Immature natural killer cell (primary cell): ENCODE results near the gene HEYL. TPM values are rescaled to one million over a fixed set of nuclear protein-coding genes. Genes with fewer than 3 reads are reported as not detected.

Source experiments
- DNase-seq, 3 donors: peaks; one replicate each; pipeline ENCODE4 v3.0.0; 2022; ENCODE audit warnings: mixed read lengths in 1 of 3
- H3K27ac Mint-ChIP-seq, 6 donors: one replicate each; pipeline ENCODE4 v1.8.0; 2020; ENCODE audit warnings: mixed read lengths in 6 of 6, mild to moderate bottlenecking in 5 of 6, inconsistent platforms in 4 of 6, moderate library complexity in 3 of 6
- H3K27me3 Mint-ChIP-seq, 3 donors: one replicate each; pipeline ENCODE4 v1.8.0; 2020 to 2021; ENCODE audit warnings: low read depth in 3 of 3, mild to moderate bottlenecking in 3 of 3, mixed read lengths in 3 of 3, moderate library complexity in 3 of 3, inconsistent platforms in 1 of 3
- H3K36me3 Mint-ChIP-seq, 3 donors: one replicate each; pipeline ENCODE4 v1.8.0; 2020; ENCODE audit warnings: mixed read lengths in 3 of 3, inconsistent platforms in 2 of 3, mild to moderate bottlenecking in 2 of 3
- H3K4me1 Mint-ChIP-seq, 2 donors: one replicate each; pipeline ENCODE4 v1.8.0; 2020; ENCODE audit warnings: inconsistent platforms in 2 of 2, mild to moderate bottlenecking in 2 of 2, mixed read lengths in 2 of 2, moderate library complexity in 1 of 2
- H3K4me3 Mint-ChIP-seq, 5 donors: one replicate each; pipeline ENCODE4 v1.8.0; 2020; ENCODE audit warnings: mild to moderate bottlenecking in 5 of 5, mixed read lengths in 5 of 5, inconsistent platforms in 3 of 5, moderate library complexity in 3 of 5
- H3K9me3 Mint-ChIP-seq, 6 donors: one replicate each; pipeline ENCODE4 v1.8.0; 2020; ENCODE audit warnings: mild to moderate bottlenecking in 6 of 6, mixed read lengths in 6 of 6, inconsistent platforms in 4 of 6, moderate library complexity in 3 of 6
- polyA plus RNA-seq, 3 donors: library from polyadenylated mRNA; unstranded; fragments of 300-500 nt; fragmentation: Illumina TruSeq; gene quantifications; one replicate each; pipeline ENCODE4 v1.2.3, GENCODE V29; 2021

Gene HEYL
- polyA plus RNA-seq, 3 donors from 2014 or later = not detected

DNA sequence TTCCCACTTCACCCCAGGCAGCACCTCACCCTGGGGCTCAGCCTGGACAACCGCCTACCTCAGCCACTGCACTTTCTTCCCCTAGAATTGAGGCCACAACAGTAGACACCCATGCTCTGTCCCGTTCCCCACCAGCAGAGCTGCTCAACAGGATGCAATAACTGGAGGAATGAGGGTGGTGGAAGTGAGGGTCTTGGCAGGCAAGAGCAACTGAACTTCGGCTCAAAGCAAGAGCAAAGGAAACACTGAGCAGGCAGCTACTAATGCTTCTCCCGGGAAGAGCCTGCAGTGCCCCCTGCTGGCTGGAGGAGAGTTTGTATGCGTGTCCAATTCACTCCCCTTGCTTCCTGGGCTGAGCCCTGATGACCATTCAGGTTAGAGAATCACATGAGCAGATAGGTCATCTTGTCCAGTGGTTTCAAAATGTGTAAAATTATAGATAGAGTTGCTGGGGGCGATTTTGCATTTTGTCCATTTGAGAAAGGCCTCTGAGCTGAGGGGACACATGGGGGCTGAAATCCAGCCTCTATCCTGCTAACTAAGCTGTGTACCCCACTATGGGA is 18.6 kb upstream of the HEYL start:
- Mint-ChIP-seq H3K4me1 (peaks cover 3 to 5% of the 10 kb centered on the region in 2 donors), H3K36me3 (no peaks in the 10 kb centered on the region), H3K27me3 (peaks cover 0 to 4% (median 2%) of the 10 kb centered on the region in 3 donors), H3K4me3 (no peak overlapping the region), H3K9me3 (no peaks in the 10 kb centered on the region), H3K27ac (peak overlapping the region in 1 of 6 donors; percentile 23)
- peak; percentile 40 to 49 (median 46) for DNase-seq

DNA sequence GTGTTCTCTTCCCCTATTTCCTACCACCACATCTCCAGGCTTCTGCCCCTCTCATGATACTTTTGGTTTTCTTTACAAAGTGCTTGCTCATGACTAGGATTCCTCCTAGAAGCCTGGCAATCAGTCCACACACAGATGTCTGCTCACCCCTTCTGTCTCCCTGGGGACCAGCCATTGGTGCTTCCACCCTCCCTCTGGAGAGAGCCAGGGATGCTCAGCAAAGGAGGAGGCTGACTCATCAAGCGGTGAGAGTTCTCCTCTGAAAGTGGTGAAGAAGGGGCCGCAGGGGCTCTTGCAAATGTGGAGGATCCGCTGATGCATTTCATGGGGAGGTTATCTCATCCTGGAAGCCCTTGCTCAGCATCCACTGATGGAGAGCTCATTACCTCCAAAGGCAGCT is 18.0 kb upstream of the HEYL start:
- no peak overlapping the region for H3K4me3 Mint-ChIP-seq
- peaks cover 3 to 5% of the 10 kb centered on the region in 2 donors for H3K4me1 Mint-ChIP-seq
- H3K9me3 Mint-ChIP-seq = no peaks in the 10 kb centered on the region
- H3K27ac Mint-ChIP-seq = no peak overlapping the region
- peaks cover 2 to 4% (median 2%) of the 10 kb centered on the region in 3 donors for H3K27me3 Mint-ChIP-seq
- no peak for DNase-seq
- no peaks in the 10 kb centered on the region for H3K36me3 Mint-ChIP-seq

DNA sequence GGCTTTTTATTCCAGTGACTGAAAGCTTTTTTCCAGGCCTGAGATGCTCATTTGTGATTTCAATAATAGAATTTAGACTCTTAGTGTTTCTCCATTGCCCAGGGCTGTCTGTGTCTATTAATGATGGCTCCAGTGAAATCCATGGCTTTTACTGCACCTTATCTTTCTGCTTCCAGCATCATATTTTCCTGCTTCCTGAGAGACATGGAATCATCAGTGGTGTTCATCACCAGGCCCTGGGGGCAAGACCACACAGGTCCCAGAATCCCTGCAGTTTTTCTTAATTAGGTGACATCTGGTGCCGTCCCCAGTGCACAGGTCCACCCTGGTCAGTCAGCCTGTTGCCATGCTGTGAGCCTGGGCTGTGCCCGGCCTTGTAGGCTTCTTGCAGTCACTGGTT is 16.9 kb upstream of the HEYL start:
- Mint-ChIP-seq H3K27ac (no peak overlapping the region), H3K36me3 (no peaks in the 10 kb centered on the region), H3K4me1 (peaks cover 3 to 5% of the 10 kb centered on the region in 2 donors)

DNA sequence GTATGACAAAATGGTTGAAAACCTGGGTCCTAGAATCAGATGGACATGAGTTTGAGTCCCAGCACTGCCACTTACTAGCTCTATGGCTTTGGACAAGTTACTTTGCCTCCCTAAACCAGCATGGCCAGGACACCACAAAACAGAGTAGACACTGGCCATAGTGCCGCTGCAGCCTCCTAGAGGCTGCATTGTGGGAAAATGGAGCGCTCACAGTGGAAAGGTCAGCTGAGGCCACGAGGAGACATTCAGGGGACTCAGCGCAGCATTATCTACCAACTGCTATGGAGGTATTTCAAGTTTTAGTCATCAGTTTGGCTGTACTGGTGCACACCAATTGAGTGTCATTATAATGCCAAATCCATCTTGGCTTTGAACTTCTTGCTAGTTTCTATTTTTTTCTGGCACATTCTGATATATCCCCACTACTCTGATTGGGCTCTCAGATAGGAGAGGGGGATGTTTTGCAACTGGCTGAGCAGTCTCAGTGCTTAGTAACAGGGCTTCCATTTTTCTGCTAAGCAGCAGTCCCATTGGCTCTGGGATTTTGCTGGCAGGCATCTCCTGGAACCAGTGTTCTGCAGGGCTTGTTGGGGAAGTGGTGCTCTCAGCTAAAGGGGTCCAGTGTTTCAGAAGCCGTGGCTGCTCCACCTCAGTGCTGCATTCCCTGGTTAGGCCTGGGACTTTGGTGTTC is 16.3 kb upstream of the HEYL start:
- DNase-seq = no peak
- H3K4me3 Mint-ChIP-seq = no peak overlapping the region
- no peaks in the 10 kb centered on the region for H3K9me3 Mint-ChIP-seq
- H3K27me3 Mint-ChIP-seq = peaks cover 2 to 4% (median 2%) of the 10 kb centered on the region in 3 donors
- no peak overlapping the region for H3K27ac Mint-ChIP-seq
- peaks cover 3 to 5% of the 10 kb centered on the region in 2 donors for H3K4me1 Mint-ChIP-seq
- no peaks in the 10 kb centered on the region for H3K36me3 Mint-ChIP-seq

More for the DNA sequence above, 16.9 kb upstream of the HEYL start:
- Mint-ChIP-seq H3K4me3 (no peak overlapping the region), H3K27me3 (peaks cover 2 to 4% (median 2%) of the 10 kb centered on the region in 3 donors), H3K9me3 (no peaks in the 10 kb centered on the region)
- no peak for DNase-seq

GRCh38 chr1:39654291-39654690 is 14.8 kb upstream of the HEYL start:
- H3K4me1 Mint-ChIP-seq = peaks cover 3 to 5% of the 10 kb centered on the region in 2 donors
- peaks cover 0 to 4% (median 2%) of the 10 kb centered on the region in 3 donors for H3K27me3 Mint-ChIP-seq
- no peaks in the 10 kb centered on the region for H3K36me3 Mint-ChIP-seq
- H3K4me3 Mint-ChIP-seq = no peak overlapping the region
- H3K27ac Mint-ChIP-seq = no peak overlapping the region
- H3K9me3 Mint-ChIP-seq = no peaks in the 10 kb centered on the region
- no peak for DNase-seq

- no peaks in the 10 kb centered on the region for H3K9me3 Mint-ChIP-seq
- peak overlapping the region in 1 of 6 donors; percentile 13 for H3K27ac Mint-ChIP-seq
- peaks cover 0 to 4% (median 2%) of the 10 kb centered on the region in 3 donors for H3K27me3 Mint-ChIP-seq
- H3K36me3 Mint-ChIP-seq = no peaks in the 10 kb centered on the region
- peak; percentile 43 to 55 (median 43) for DNase-seq
- H3K4me1 Mint-ChIP-seq = peaks cover 3 to 5% of the 10 kb centered on the region in 2 donors
- H3K4me3 Mint-ChIP-seq = no peak overlapping the region
Measured at GRCh38 chr1:39653546-39654031, 14.1 kb upstream of the HEYL start.

DNA sequence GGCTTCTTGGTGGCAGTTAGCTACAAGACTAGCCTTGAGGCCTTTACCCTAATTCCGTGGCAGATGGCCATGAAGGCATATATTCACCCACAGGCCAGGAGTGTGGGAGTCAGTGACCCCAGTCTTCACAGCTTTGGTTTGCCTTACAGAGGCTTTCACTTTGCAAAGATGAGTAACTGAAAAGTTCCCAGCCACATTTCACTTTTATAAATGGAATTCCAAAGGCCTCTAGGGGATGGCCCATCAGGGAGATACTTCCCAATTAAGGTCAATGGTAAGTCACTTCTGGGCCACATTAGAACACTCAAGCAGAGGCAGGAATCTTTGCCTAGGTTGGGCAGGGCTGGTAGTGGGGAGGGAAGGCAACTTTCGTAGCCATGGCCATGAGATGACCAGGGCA is 13.1 kb upstream of the HEYL start:
- no peak overlapping the region for H3K4me3 Mint-ChIP-seq
- DNase-seq = no peak
- no peaks in the 10 kb centered on the region for H3K36me3 Mint-ChIP-seq
- H3K27me3 Mint-ChIP-seq = peaks cover 0 to 4% (median 2%) of the 10 kb centered on the region in 3 donors
- no peaks in the 10 kb centered on the region for H3K9me3 Mint-ChIP-seq
- no peak overlapping the region for H3K27ac Mint-ChIP-seq
- H3K4me1 Mint-ChIP-seq = no peaks in the 10 kb centered on the region

GRCh38 chr1:39652105-39652504 is 12.7 kb upstream of the HEYL start:
- Mint-ChIP-seq H3K4me1 (no peaks in the 10 kb centered on the region), H3K9me3 (no peaks in the 10 kb centered on the region)
- no peak for DNase-seq

GRCh38 chr1:39650431-39650830 is 11.0 kb upstream of the HEYL start:
- H3K4me3 Mint-ChIP-seq = no peak overlapping the region
- H3K36me3 Mint-ChIP-seq = no peaks in the 10 kb centered on the region
- H3K4me1 Mint-ChIP-seq = no peaks in the 10 kb centered on the region
- no peaks in the 10 kb centered on the region for H3K9me3 Mint-ChIP-seq
- no peak overlapping the region for H3K27ac Mint-ChIP-seq
- H3K27me3 Mint-ChIP-seq = peaks cover 2 to 6% (median 2%) of the 10 kb centered on the region in 3 donors
- no peak for DNase-seq

More at GRCh38 chr1:39652105-39652504, 12.7 kb upstream of the HEYL start:
- Mint-ChIP-seq H3K4me3 (no peak overlapping the region), H3K27ac (no peak overlapping the region), H3K36me3 (no peaks in the 10 kb centered on the region), H3K27me3 (peaks cover 0 to 5% (median 2%) of the 10 kb centered on the region in 3 donors)

GRCh38 chr1:39649636-39650185 is 10.3 kb upstream of the HEYL start:
- DNase-seq = no peak
- Mint-ChIP-seq H3K9me3 (no peaks in the 10 kb centered on the region), H3K36me3 (no peaks in the 10 kb centered on the region), H3K4me3 (no peak overlapping the region), H3K4me1 (no peaks in the 10 kb centered on the region), H3K27ac (no peak overlapping the region), H3K27me3 (peaks cover 2 to 6% (median 4%) of the 10 kb centered on the region in 3 donors)

DNA sequence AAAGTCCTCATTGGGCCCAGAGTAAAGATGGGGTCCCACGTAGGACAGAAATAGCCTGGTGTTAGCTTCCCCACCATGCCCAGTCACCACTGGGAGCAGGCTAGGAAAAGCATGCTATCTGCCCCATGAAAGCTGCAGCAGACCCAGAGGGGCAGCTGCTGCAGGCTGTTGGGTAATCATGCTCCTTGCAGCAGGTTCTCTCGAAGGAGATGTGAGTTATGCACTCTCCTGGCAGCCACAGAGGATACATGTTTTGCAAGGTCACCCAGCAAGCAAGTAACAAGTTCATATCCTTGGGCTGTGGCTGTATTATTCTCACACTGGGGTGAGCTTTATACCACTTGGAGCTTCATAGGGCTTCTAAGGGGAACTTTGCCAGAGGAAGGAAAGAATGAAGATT is 9.1 kb upstream of the HEYL start:
- Mint-ChIP-seq H3K27me3 (peaks cover 2 to 8% (median 4%) of the 10 kb centered on the region in 3 donors), H3K9me3 (no peaks in the 10 kb centered on the region), H3K4me3 (no peak overlapping the region), H3K4me1 (no peaks in the 10 kb centered on the region), H3K27ac (no peak overlapping the region), H3K36me3 (no peaks in the 10 kb centered on the region)
- DNase-seq = no peak

- no peak overlapping the region for H3K27ac Mint-ChIP-seq
- peaks cover 0 to 2% (median 0%) of the 10 kb centered on the region in 6 donors for H3K9me3 Mint-ChIP-seq
- H3K4me1 Mint-ChIP-seq = no peaks in the 10 kb centered on the region
- H3K27me3 Mint-ChIP-seq = peaks cover 0 to 8% (median 5%) of the 10 kb centered on the region in 3 donors
- H3K36me3 Mint-ChIP-seq = no peaks in the 10 kb centered on the region
- H3K4me3 Mint-ChIP-seq = no peak overlapping the region
- DNase-seq = no peak
Measured at GRCh38 chr1:39647247-39647646, 7.8 kb upstream of the HEYL start.

GRCh38 chr1:39646232-39647081 is 7.0 kb upstream of the HEYL start:
- DNase-seq = no peak
- peaks cover 0 to 8% (median 5%) of the 10 kb centered on the region in 3 donors for H3K27me3 Mint-ChIP-seq
- H3K4me3 Mint-ChIP-seq = no peak overlapping the region
- no peaks in the 10 kb centered on the region for H3K4me1 Mint-ChIP-seq
- no peaks in the 10 kb centered on the region for H3K36me3 Mint-ChIP-seq
- no peak overlapping the region for H3K27ac Mint-ChIP-seq
- H3K9me3 Mint-ChIP-seq = peaks cover 0 to 2% (median 0%) of the 10 kb centered on the region in 6 donors
